DOHH2 (cell line): ENCODE results near the gene PITPNC1.
A peak's percentile ranks its signal among the peaks of the same experiment; 100 is the strongest.

Source experiments
- H3F3A ChIP-seq: fragments of 200-600 bp; sonication (generic), shearing (Covaris generic); 2 replicates; pipeline ENCODE4 v1.6.0; 2016; ENCODE audit warnings: antibody characterized with exemption, mild to moderate bottlenecking; ENCODE audit not compliant: control insufficient read depth, insufficient read depth
- H3K27ac ChIP-seq: fragments of 200-600 bp; sonication (generic); 2 replicates; pipeline ENCODE4 v1.5.1; 2014; ENCODE audit warnings: low read depth, mild to moderate bottlenecking, low read length, moderate library complexity
- H3K27me3 ChIP-seq: fragments of 200-600 bp; sonication (generic); 2 replicates; pipeline ENCODE4 v1.6.1; 2014; ENCODE audit warnings: mild to moderate bottlenecking, low read length, mixed read lengths; ENCODE audit not compliant: control insufficient read depth
- H3K36me3 ChIP-seq: fragments of 200-600 bp; sonication (generic); 2 replicates; pipeline ENCODE4 v1.6.1; 2014; ENCODE audit warnings: mild to moderate bottlenecking, low read length, moderate library complexity, mixed read lengths; ENCODE audit not compliant: control insufficient read depth
- H3K4me1 ChIP-seq: fragments of 200-600 bp; sonication (generic); 2 replicates; pipeline ENCODE4 v1.6.1; 2014; ENCODE audit warnings: mild to moderate bottlenecking, low read length, mixed read lengths; ENCODE audit not compliant: control insufficient read depth
- H3K4me2 ChIP-seq: fragments of 200-600 bp; sonication (generic); 2 replicates; pipeline ENCODE4 v1.6.0; 2014; ENCODE audit warnings: mild to moderate bottlenecking, low read length, moderate library complexity
- H3K4me3 ChIP-seq: fragments of 200-600 bp; sonication (generic); 2 replicates; pipeline ENCODE4 v1.5.1; 2014; ENCODE audit warnings: mild to moderate bottlenecking, low read length, mixed read lengths
- H3K79me2 ChIP-seq: fragments of 200-600 bp; sonication (generic); 2 replicates; pipeline ENCODE4 v1.6.1; 2014; ENCODE audit warnings: mild to moderate bottlenecking, low read length, mixed read lengths; ENCODE audit not compliant: control insufficient read depth
- H3K9me2 ChIP-seq: fragments of 200-600 bp; sonication (generic); replicated peaks from 2 replicates; pipeline ENCODE4 v1.6.1; 2014; ENCODE audit warnings: mild to moderate bottlenecking, low read length, mixed read lengths; ENCODE audit not compliant: control insufficient read depth
- H3K9me3 ChIP-seq: fragments of 200-600 bp; sonication (generic); 2 replicates; pipeline ENCODE4 v1.6.1; 2014; ENCODE audit warnings: antibody characterized with exemption, low read length, mixed read lengths; ENCODE audit not compliant: control insufficient read depth, insufficient read depth
- H4K20me1 ChIP-seq: fragments of 200-600 bp; sonication (generic); 2 replicates; pipeline ENCODE4 v1.6.0; 2014; ENCODE audit warnings: low read depth, mild to moderate bottlenecking, antibody characterized with exemption, low read length, moderate library complexity; ENCODE audit not compliant: control insufficient read depth, insufficient read depth
- EZH2phosphoT487 ChIP-seq: fragments of 200-600 bp; sonication (generic); IDR thresholded peaks from 2 replicates; pipeline ENCODE4 v1.6.1; 2017; ENCODE audit warnings: borderline replicate concordance, mild to moderate bottlenecking, antibody characterized with exemption, low read length, moderate library complexity, mixed read lengths
- TF ChIP-seq, protein P1 (sequence below): fragments of 200-600 bp; sonication (generic); IDR thresholded peaks from one replicate; pipeline ENCODE4 v1.5.1; 2014; ENCODE audit warnings: antibody characterized with exemption, mild to moderate bottlenecking, low read depth, low read length; ENCODE audit not compliant: poor library complexity, severe bottlenecking

Gene PITPNC1

DNA sequence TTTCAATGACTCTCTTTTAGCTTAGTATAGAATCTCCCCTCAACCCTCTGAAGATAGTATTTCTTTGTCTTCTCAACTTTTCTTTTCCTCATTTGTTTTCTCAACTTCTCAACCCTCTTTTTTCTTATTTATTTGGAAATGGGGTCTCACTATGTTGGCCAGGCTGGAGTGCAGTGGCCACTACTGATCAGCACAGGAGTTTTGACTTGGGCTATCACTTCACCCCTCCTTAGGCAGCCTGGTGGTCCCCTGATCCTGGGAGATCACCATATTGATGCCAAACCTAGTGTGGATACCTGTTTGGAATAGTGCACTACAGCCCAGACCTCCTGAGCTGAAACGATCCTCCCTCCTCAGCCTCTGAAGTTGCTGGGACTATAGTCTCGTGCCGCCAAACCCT is 79.8 kb downstream of the PITPNC1 start:
- H3K36me3 ChIP-seq: 0 out of 2 replicates have a peak, but pooled peaks cover 3% of the 10 kb centered on the region
- no peak overlapping the region for H3K4me3 ChIP-seq
- peaks cover 21% of the 10 kb centered on the region for H3F3A ChIP-seq
- no peaks in the 10 kb centered on the region for H3K27me3 ChIP-seq
- peaks cover 15% of the 10 kb centered on the region; the same call in 1 of the 2 replicates for H3K79me2 ChIP-seq
- peak overlapping the region; percentile 83 for H3K27ac ChIP-seq
- TF ChIP-seq, protein P1, sequence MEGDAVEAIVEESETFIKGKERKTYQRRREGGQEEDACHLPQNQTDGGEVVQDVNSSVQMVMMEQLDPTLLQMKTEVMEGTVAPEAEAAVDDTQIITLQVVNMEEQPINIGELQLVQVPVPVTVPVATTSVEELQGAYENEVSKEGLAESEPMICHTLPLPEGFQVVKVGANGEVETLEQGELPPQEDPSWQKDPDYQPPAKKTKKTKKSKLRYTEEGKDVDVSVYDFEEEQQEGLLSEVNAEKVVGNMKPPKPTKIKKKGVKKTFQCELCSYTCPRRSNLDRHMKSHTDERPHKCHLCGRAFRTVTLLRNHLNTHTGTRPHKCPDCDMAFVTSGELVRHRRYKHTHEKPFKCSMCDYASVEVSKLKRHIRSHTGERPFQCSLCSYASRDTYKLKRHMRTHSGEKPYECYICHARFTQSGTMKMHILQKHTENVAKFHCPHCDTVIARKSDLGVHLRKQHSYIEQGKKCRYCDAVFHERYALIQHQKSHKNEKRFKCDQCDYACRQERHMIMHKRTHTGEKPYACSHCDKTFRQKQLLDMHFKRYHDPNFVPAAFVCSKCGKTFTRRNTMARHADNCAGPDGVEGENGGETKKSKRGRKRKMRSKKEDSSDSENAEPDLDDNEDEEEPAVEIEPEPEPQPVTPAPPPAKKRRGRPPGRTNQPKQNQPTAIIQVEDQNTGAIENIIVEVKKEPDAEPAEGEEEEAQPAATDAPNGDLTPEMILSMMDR: no peak
- TF ChIP-seq EZH2phosphoT487: no peak
- H3K9me2 ChIP-seq: no peaks in the 10 kb centered on the region
- H4K20me1 ChIP-seq: no peaks in the 10 kb centered on the region
- H3K4me1 ChIP-seq: peaks cover 69% of the 10 kb centered on the region
- H3K4me2 ChIP-seq: no peak overlapping the region
- peaks cover 10% of the 10 kb centered on the region for H3K9me3 ChIP-seq

DNA sequence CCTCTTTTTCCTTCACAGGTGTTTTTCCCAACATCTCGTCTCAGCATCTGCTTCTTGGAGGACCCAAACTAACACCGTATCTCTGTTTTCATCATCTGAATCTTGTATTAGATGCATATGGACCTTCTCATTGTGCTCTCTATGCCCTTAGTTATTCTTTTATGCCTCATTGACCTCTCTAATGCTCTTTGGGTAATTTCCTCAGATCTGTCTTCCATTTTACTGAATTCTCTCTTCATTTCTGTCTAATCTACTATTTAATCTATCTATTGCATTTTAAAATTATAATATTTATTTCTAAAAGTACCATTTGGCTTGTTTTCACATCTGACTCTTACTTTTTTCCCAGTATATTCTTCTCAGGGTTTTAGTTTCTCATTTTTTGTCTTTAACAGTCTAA is 81.1 kb downstream of the PITPNC1 start:
- Histone ChIP-seq H3K79me2 (peaks cover 12% of the 10 kb centered on the region; the same call in 1 of the 2 replicates), H3K4me1 (peaks cover 62% of the 10 kb centered on the region), H3K27ac (no peak overlapping the region), H3K9me2 (no peaks in the 10 kb centered on the region), H3K4me3 (no peak overlapping the region), H3K4me2 (no peak overlapping the region), H4K20me1 (no peaks in the 10 kb centered on the region), H3K36me3 (0 out of 2 replicates have a peak, but pooled peaks cover 3% of the 10 kb centered on the region), H3K9me3 (peaks cover 10% of the 10 kb centered on the region), H3F3A (peaks cover 17% of the 10 kb centered on the region), H3K27me3 (no peaks in the 10 kb centered on the region)
- TF ChIP-seq EZH2phosphoT487: no peak
- TF ChIP-seq, protein P1: no peak

DNA sequence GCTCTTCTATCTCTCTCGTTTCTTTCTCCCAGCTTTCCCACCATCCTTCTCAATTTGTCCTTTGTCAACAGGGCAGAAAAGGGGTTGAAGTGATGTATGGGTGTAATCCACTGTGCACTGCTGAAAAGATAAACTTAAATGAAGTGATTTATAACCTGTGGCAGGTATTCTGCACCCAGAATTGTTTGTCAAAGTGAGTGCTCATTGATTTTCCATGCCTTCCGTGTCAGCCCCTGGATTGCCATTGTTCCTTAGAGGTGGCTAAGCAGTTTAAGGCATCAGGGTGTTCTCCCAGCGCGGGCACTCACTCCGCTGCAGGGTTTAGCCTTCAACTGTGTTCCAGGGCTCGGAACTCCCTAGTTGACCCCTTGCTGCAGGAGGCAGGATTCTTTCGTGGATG is 82.9 kb downstream of the PITPNC1 start:
- H3K27ac ChIP-seq: no peak overlapping the region
- H3K4me2 ChIP-seq: no peak overlapping the region
- 0 out of 2 replicates have a peak, but pooled peaks cover 3% of the 10 kb centered on the region for H3K36me3 ChIP-seq
- H3K4me3 ChIP-seq: no peak overlapping the region
- peaks cover 13% of the 10 kb centered on the region; the same call in 1 of the 2 replicates for H3F3A ChIP-seq
- TF ChIP-seq, protein P1: no peak
- TF ChIP-seq EZH2phosphoT487: no peak
- H3K27me3 ChIP-seq: no peaks in the 10 kb centered on the region
- H3K9me3 ChIP-seq: peaks cover 10% of the 10 kb centered on the region
- no peaks in the 10 kb centered on the region for H3K9me2 ChIP-seq
- peaks cover 46% of the 10 kb centered on the region for H3K4me1 ChIP-seq
- H4K20me1 ChIP-seq: no peaks in the 10 kb centered on the region
- H3K79me2 ChIP-seq: 0 out of 2 replicates have a peak, but pooled peaks cover 2% of the 10 kb centered on the region
